GM23338 (cell line): ENCODE measurements around the gene GEN1.

ENCODE experiments used
- CREB1 ChIP-seq: fragments of 250-450 bp; sonication (Bioruptor Pico); IDR thresholded peaks from 2 replicates; pipeline ENCODE4 v1.5.0; 2020; ENCODE audit warnings: low read depth, mild to moderate bottlenecking, moderate library complexity
- EZH2 ChIP-seq: fragments of 200-600 bp; sonication (generic); IDR thresholded peaks from one replicate; pipeline ENCODE4 v1.8.0; 2017; ENCODE audit warnings: antibody characterized with exemption, mild to moderate bottlenecking, low read depth; ENCODE audit not compliant: unreplicated experiment
- EZH2phosphoT487 ChIP-seq: fragments of 200-600 bp; sonication (generic); IDR thresholded peaks from one replicate; pipeline ENCODE4 v1.8.1; 2018; ENCODE audit warnings: antibody characterized with exemption; ENCODE audit not compliant: unreplicated experiment
- JUNB ChIP-seq: IDR thresholded peaks from one replicate; pipeline ENCODE4 v1.6.1; 2016; ENCODE audit warnings: antibody characterized with exemption; ENCODE audit not compliant: unreplicated experiment
- NANOG ChIP-seq: IDR thresholded peaks from 2 replicates; pipeline ENCODE4 v1.6.1; 2016; ENCODE audit warnings: antibody characterized with exemption, borderline replicate concordance
- POLR2AphosphoS5 ChIP-seq: IDR thresholded peaks from 2 replicates; pipeline ENCODE4 v1.6.1; 2016; ENCODE audit warnings: antibody characterized with exemption, low read depth
- STAT1 ChIP-seq: IDR thresholded peaks from one replicate; pipeline ENCODE4 v1.6.1; 2016; ENCODE audit warnings: antibody characterized with exemption; ENCODE audit not compliant: unreplicated experiment
- ZNF114 ChIP-seq: fragments of 250-450 bp; sonication (Bioruptor Pico); IDR thresholded peaks from 2 replicates; pipeline ENCODE4 v1.5.0; 2020; ENCODE audit warnings: mild to moderate bottlenecking, moderate library complexity
- ZNF331 ChIP-seq: fragments of 250-450 bp; sonication (Bioruptor Pico); IDR thresholded peaks from 2 replicates; pipeline ENCODE4 v1.5.0; 2020; ENCODE audit warnings: low read depth, mild to moderate bottlenecking, moderate library complexity
- TF ChIP-seq, protein P1 (sequence below), 2 experiments: fragments of 200-600 bp in 1 of 2; sonication (generic) in 1 of 2; conservative IDR thresholded peaks; 2 replicates each; pipeline versions ENCODE4 v1.5.1 to v1.6.1; 2016 to 2017; ENCODE audit warnings: antibody characterized with exemption in 2 of 2, low read depth in 2 of 2, mild to moderate bottlenecking in 2 of 2, moderate library complexity in 1 of 2
- TF ChIP-seq, protein P2 (sequence below): IDR thresholded peaks from one replicate; pipeline ENCODE4 v1.6.1; 2018; ENCODE audit warnings: antibody characterized with exemption; ENCODE audit not compliant: unreplicated experiment
- TF ChIP-seq, protein P3 (sequence below): IDR thresholded peaks from 2 replicates; pipeline ENCODE4 v1.6.1; 2016; ENCODE audit warnings: antibody characterized with exemption
- TF ChIP-seq, protein P4 (sequence below): fragments of 250-450 bp; sonication (Bioruptor Pico); IDR thresholded peaks from 2 replicates; pipeline ENCODE4 v1.5.0; 2020; ENCODE audit warnings: mild to moderate bottlenecking, moderate library complexity

DNA sequence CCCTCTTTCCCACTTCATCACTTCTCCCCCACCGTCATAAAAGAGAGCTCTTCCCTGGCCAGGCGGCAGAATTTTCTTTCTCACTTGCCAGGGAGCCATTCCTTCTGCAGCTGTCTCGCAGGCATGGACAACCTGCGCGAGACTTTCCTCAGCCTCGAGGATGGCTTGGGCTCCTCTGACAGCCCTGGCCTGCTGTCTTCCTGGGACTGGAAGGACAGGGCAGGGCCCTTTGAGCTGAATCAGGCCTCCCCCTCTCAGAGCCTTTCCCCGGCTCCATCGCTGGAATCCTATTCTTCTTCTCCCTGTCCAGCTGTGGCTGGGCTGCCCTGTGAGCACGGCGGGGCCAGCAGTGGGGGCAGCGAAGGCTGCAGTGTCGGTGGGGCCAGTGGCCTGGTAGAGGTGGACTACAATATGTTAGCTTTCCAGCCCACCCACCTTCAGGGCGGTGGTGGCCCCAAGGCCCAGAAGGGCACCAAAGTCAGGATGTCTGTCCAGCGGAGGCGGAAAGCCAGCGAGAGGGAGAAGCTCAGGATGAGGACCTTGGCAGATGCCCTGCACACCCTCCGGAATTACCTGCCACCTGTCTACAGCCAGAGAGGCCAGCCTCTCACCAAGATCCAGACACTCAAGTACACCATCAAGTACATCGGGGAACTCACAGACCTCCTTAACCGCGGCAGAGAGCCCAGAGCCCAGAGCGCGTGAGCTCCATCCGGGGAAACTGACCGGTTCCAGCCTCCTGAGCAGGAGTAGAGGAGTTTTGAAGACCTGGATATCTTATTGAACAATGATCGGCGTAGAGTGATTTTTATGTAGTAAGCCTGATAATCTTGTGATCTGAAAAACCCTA lies 62.7 kb downstream of the GEN1 start, which contains the start of gene MSGN1:
- TF ChIP-seq NANOG: no peak
- TF ChIP-seq, protein P1, sequence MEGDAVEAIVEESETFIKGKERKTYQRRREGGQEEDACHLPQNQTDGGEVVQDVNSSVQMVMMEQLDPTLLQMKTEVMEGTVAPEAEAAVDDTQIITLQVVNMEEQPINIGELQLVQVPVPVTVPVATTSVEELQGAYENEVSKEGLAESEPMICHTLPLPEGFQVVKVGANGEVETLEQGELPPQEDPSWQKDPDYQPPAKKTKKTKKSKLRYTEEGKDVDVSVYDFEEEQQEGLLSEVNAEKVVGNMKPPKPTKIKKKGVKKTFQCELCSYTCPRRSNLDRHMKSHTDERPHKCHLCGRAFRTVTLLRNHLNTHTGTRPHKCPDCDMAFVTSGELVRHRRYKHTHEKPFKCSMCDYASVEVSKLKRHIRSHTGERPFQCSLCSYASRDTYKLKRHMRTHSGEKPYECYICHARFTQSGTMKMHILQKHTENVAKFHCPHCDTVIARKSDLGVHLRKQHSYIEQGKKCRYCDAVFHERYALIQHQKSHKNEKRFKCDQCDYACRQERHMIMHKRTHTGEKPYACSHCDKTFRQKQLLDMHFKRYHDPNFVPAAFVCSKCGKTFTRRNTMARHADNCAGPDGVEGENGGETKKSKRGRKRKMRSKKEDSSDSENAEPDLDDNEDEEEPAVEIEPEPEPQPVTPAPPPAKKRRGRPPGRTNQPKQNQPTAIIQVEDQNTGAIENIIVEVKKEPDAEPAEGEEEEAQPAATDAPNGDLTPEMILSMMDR (conservative IDR thresholded peaks at IDR 0.05; ENCODE audit: low read depth in 2 of 2): no peak
- no peak for TF ChIP-seq EZH2
- no peak for TF ChIP-seq POLR2AphosphoS5
- no peak for TF ChIP-seq EZH2phosphoT487
- TF ChIP-seq STAT1: no peak
- TF ChIP-seq, protein P2, sequence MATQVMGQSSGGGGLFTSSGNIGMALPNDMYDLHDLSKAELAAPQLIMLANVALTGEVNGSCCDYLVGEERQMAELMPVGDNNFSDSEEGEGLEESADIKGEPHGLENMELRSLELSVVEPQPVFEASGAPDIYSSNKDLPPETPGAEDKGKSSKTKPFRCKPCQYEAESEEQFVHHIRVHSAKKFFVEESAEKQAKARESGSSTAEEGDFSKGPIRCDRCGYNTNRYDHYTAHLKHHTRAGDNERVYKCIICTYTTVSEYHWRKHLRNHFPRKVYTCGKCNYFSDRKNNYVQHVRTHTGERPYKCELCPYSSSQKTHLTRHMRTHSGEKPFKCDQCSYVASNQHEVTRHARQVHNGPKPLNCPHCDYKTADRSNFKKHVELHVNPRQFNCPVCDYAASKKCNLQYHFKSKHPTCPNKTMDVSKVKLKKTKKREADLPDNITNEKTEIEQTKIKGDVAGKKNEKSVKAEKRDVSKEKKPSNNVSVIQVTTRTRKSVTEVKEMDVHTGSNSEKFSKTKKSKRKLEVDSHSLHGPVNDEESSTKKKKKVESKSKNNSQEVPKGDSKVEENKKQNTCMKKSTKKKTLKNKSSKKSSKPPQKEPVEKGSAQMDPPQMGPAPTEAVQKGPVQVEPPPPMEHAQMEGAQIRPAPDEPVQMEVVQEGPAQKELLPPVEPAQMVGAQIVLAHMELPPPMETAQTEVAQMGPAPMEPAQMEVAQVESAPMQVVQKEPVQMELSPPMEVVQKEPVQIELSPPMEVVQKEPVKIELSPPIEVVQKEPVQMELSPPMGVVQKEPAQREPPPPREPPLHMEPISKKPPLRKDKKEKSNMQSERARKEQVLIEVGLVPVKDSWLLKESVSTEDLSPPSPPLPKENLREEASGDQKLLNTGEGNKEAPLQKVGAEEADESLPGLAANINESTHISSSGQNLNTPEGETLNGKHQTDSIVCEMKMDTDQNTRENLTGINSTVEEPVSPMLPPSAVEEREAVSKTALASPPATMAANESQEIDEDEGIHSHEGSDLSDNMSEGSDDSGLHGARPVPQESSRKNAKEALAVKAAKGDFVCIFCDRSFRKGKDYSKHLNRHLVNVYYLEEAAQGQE: no peak
- no peak for TF ChIP-seq ZNF331 (CRISPR knock-in tag)
- TF ChIP-seq CREB1 (CRISPR knock-in tag): no peak
- TF ChIP-seq JUNB: no peak
- TF ChIP-seq, protein P3, sequence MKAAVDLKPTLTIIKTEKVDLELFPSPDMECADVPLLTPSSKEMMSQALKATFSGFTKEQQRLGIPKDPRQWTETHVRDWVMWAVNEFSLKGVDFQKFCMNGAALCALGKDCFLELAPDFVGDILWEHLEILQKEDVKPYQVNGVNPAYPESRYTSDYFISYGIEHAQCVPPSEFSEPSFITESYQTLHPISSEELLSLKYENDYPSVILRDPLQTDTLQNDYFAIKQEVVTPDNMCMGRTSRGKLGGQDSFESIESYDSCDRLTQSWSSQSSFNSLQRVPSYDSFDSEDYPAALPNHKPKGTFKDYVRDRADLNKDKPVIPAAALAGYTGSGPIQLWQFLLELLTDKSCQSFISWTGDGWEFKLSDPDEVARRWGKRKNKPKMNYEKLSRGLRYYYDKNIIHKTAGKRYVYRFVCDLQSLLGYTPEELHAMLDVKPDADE: no peak
- TF ChIP-seq, protein P4, sequence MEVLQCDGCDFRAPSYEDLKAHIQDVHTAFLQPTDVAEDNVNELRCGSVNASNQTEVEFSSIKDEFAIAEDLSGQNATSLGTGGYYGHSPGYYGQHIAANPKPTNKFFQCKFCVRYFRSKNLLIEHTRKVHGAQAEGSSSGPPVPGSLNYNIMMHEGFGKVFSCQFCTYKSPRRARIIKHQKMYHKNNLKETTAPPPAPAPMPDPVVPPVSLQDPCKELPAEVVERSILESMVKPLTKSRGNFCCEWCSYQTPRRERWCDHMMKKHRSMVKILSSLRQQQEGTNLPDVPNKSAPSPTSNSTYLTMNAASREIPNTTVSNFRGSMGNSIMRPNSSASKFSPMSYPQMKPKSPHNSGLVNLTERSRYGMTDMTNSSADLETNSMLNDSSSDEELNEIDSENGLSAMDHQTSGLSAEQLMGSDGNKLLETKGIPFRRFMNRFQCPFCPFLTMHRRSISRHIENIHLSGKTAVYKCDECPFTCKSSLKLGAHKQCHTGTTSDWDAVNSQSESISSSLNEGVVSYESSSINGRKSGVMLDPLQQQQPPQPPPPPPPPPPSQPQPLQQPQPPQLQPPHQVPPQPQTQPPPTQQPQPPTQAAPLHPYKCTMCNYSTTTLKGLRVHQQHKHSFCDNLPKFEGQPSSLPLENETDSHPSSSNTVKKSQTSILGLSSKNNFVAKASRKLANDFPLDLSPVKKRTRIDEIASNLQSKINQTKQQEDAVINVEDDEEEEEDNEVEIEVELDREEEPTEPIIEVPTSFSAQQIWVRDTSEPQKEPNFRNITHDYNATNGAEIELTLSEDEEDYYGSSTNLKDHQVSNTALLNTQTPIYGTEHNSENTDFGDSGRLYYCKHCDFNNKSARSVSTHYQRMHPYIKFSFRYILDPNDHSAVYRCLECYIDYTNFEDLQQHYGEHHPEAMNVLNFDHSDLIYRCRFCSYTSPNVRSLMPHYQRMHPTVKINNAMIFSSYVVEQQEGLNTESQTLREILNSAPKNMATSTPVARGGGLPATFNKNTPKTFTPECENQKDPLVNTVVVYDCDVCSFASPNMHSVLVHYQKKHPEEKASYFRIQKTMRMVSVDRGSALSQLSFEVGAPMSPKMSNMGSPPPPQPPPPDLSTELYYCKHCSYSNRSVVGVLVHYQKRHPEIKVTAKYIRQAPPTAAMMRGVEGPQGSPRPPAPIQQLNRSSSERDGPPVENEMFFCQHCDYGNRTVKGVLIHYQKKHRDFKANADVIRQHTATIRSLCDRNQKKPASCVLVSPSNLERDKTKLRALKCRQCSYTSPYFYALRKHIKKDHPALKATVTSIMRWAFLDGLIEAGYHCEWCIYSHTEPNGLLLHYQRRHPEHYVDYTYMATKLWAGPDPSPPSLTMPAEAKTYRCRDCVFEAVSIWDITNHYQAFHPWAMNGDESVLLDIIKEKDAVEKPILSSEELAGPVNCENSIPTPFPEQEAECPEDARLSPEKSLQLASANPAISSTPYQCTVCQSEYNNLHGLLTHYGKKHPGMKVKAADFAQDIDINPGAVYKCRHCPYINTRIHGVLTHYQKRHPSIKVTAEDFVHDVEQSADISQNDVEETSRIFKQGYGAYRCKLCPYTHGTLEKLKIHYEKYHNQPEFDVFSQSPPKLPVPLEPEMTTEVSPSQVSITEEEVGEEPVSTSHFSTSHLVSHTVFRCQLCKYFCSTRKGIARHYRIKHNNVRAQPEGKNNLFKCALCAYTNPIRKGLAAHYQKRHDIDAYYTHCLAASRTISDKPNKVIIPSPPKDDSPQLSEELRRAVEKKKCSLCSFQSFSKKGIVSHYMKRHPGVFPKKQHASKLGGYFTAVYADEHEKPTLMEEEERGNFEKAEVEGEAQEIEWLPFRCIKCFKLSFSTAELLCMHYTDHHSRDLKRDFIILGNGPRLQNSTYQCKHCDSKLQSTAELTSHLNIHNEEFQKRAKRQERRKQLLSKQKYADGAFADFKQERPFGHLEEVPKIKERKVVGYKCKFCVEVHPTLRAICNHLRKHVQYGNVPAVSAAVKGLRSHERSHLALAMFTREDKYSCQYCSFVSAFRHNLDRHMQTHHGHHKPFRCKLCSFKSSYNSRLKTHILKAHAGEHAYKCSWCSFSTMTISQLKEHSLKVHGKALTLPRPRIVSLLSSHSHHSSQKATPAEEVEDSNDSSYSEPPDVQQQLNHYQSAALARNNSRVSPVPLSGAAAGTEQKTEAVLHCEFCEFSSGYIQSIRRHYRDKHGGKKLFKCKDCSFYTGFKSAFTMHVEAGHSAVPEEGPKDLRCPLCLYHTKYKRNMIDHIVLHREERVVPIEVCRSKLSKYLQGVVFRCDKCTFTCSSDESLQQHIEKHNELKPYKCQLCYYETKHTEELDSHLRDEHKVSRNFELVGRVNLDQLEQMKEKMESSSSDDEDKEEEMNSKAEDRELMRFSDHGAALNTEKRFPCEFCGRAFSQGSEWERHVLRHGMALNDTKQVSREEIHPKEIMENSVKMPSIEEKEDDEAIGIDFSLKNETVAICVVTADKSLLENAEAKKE (CRISPR knock-in tag): no peak
- TF ChIP-seq ZNF114 (CRISPR knock-in tag): no peak
